ENCODE results near the gene CSAD. TPM values are rescaled to one million over a fixed set of nuclear protein-coding genes. Genes with fewer than 3 reads are reported as not detected.

The CSAD gene
- total and polyA plus RNA-seq, 2 of the 13 experiments (the other 11 are each of a cell fraction or from before 2014, with no cell fraction given): 7.2 to 23.5 TPM

DNA sequence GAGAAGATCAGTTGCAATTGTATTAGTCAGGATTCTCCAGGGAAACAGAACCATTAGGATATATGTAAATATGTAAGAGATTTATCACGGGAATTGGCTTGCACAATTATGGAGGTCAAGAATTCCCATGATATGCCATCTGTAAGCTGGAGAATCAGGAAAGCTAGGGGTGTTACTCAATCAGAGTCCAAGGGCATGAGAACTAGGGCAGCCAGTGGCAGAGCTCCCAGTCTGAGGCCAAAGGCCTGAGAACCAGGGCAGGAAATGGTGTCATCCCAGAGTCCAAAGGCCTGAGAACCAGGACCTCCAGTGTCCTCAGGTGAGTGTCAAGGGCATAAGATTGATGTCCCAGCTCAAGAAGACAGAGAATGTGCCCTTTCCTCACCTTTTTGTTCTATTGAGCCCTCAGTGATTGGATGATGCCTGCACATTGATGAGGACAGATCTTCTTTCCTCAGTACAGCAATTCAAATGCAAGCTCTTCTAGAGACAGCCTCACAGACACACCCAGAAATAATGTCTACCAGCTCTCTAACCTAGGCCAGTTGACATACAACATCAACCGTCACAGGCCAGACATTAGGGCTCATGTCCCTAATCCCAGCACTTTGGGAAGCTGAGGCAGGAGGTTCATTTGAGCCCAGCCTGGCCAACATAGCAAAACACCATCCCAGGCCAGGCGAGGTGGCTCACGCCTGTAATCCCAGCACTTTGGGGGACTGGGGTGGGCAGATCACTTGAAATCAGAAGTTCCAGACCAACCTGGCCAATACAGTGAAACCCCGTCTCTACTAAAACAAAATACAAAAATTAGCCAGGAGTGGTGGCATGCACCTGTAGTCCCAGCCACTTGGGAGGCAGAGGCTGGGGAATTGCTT, 35.1 kb downstream of the CSAD start (continued):
- 0 out of 2 replicates have a peak, but pooled peaks have one; percentile 27 for TF ChIP-seq ATF1 (CRISPR knock-in tag; IDR thresholded peaks at IDR 0.05)
- no peak for TF ChIP-seq RARG (CRISPR knock-in tag; IDR thresholded peaks at IDR 0.05; ENCODE audit: low read depth)
- TF ChIP-seq EP300 (IDR thresholded peaks at IDR 0.05; ENCODE audit: low read depth in 2 of 2, low read length in 2 of 2): peak in 1 of 2 experiments; percentile 34; a peak in 1 of 4 replicates
- TF ChIP-seq EP300 (CRISPR knock-in tag; IDR thresholded peaks at IDR 0.05; ENCODE audit: borderline replicate concordance): no peak; the same call in 1 of the 2 replicates
- no peak for TF ChIP-seq SMARCE1 (IDR thresholded peaks at IDR 0.05; ENCODE audit: borderline replicate concordance)
- TF ChIP-seq ZNF101 (CRISPR knock-in tag; IDR thresholded peaks at IDR 0.05; ENCODE audit: borderline replicate concordance, low read depth): no peak
- TF ChIP-seq ZNF792 (CRISPR knock-in tag; IDR thresholded peaks at IDR 0.05): no peak
- TF ChIP-seq SOX13 (IDR thresholded peaks at IDR 0.05): no peak
- peak in 1 of 2 experiments; percentile 52; a peak in 2 of 4 replicates for TF ChIP-seq SOX13 (CRISPR knock-in tag; conservative IDR thresholded peaks at IDR 0.05 in 1 of 2, IDR thresholded peaks at IDR 0.05 in 1 of 2)
- TF ChIP-seq GLI4 (CRISPR knock-in tag; IDR thresholded peaks at IDR 0.05; ENCODE audit: borderline replicate concordance): no peak
- no peak for TF ChIP-seq SETDB1 (CRISPR knock-in tag; IDR thresholded peaks at IDR 0.05; ENCODE audit: borderline replicate concordance)
- no peak for TF ChIP-seq SRF (IDR thresholded peaks at IDR 0.05; ENCODE audit: low read depth, low read length)
- peak; percentile 59; the same call in 1 of the 2 replicates for TF ChIP-seq MIER3 (CRISPR knock-in tag; IDR thresholded peaks at IDR 0.05; ENCODE audit: borderline replicate concordance)
- no peak for TF ChIP-seq ZNF556 (CRISPR knock-in tag; IDR thresholded peaks at IDR 0.05; ENCODE audit: borderline replicate concordance)
- TF ChIP-seq SMYD3 (CRISPR knock-in tag; IDR thresholded peaks at IDR 0.05): no peak
- TF ChIP-seq PAX8 (CRISPR knock-in tag; IDR thresholded peaks at IDR 0.05; ENCODE audit: borderline replicate concordance): no peak
- no peak for TF ChIP-seq YY1 (IDR thresholded peaks at IDR 0.05; ENCODE audit: insufficient read depth, insufficient replicate concordance, low read depth, low read length)
- no peak for TF ChIP-seq ZNF460 (CRISPR knock-in tag; IDR thresholded peaks at IDR 0.05; ENCODE audit: borderline replicate concordance)
- no peak for TF ChIP-seq ISL2 (CRISPR knock-in tag; IDR thresholded peaks at IDR 0.05)
- TF ChIP-seq, protein P1, sequence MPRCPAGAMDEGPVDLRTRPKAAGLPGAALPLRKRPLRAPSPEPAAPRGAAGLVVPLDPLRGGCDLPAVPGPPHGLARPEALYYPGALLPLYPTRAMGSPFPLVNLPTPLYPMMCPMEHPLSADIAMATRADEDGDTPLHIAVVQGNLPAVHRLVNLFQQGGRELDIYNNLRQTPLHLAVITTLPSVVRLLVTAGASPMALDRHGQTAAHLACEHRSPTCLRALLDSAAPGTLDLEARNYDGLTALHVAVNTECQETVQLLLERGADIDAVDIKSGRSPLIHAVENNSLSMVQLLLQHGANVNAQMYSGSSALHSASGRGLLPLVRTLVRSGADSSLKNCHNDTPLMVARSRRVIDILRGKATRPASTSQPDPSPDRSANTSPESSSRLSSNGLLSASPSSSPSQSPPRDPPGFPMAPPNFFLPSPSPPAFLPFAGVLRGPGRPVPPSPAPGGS (CRISPR knock-in tag; IDR thresholded peaks at IDR 0.05): no peak
- TF ChIP-seq, protein P2, sequence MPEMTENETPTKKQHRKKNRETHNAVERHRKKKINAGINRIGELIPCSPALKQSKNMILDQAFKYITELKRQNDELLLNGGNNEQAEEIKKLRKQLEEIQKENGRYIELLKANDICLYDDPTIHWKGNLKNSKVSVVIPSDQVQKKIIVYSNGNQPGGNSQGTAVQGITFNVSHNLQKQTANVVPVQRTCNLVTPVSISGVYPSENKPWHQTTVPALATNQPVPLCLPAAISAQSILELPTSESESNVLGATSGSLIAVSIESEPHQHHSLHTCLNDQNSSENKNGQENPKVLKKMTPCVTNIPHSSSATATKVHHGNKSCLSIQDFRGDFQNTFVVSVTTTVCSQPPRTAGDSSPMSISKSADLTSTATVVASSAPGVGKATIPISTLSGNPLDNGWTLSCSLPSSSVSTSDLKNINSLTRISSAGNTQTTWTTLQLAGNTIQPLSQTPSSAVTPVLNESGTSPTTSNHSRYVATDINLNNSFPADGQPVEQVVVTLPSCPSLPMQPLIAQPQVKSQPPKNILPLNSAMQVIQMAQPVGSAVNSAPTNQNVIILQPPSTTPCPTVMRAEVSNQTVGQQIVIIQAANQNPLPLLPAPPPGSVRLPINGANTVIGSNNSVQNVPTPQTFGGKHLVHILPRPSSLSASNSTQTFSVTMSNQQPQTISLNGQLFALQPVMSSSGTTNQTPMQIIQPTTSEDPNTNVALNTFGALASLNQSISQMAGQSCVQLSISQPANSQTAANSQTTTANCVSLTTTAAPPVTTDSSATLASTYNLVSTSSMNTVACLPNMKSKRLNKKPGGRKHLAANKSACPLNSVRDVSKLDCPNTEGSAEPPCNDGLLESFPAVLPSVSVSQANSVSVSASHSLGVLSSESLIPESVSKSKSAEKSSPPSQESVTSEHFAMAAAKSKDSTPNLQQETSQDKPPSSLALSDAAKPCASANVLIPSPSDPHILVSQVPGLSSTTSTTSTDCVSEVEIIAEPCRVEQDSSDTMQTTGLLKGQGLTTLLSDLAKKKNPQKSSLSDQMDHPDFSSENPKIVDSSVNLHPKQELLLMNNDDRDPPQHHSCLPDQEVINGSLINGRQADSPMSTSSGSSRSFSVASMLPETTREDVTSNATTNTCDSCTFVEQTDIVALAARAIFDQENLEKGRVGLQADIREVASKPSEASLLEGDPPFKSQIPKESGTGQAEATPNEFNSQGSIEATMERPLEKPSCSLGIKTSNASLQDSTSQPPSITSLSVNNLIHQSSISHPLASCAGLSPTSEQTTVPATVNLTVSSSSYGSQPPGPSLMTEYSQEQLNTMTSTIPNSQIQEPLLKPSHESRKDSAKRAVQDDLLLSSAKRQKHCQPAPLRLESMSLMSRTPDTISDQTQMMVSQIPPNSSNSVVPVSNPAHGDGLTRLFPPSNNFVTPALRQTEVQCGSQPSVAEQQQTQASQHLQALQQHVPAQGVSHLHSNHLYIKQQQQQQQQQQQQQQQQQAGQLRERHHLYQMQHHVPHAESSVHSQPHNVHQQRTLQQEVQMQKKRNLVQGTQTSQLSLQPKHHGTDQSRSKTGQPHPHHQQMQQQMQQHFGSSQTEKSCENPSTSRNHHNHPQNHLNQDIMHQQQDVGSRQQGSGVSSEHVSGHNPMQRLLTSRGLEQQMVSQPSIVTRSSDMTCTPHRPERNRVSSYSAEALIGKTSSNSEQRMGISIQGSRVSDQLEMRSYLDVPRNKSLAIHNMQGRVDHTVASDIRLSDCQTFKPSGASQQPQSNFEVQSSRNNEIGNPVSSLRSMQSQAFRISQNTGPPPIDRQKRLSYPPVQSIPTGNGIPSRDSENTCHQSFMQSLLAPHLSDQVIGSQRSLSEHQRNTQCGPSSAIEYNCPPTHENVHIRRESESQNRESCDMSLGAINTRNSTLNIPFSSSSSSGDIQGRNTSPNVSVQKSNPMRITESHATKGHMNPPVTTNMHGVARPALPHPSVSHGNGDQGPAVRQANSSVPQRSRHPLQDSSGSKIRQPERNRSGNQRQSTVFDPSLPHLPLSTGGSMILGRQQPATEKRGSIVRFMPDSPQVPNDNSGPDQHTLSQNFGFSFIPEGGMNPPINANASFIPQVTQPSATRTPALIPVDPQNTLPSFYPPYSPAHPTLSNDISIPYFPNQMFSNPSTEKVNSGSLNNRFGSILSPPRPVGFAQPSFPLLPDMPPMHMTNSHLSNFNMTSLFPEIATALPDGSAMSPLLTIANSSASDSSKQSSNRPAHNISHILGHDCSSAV (CRISPR knock-in tag; IDR thresholded peaks at IDR 0.05; ENCODE audit: borderline replicate concordance): no peak

All from HepG2 (cell line).